SKM-1 treated with dmso at 0.1 percent for 144 hours (cell line): ENCODE measurements around the gene MED26.
A peak's percentile ranks its signal among the peaks of the same experiment; 100 is the strongest.
"Not testable (repeated sequence)": the region's sequence is repeated elsewhere in the genome, so short reads cannot be mapped to it uniquely, and the experiment has no call there.

Experiments
- DNase-seq: peaks from one replicate; lab custom pipeline; 2025; ENCODE audit not compliant: unreplicated experiment; lab: John Stamatoyannopoulos, UW

MED26 gene

DNA sequence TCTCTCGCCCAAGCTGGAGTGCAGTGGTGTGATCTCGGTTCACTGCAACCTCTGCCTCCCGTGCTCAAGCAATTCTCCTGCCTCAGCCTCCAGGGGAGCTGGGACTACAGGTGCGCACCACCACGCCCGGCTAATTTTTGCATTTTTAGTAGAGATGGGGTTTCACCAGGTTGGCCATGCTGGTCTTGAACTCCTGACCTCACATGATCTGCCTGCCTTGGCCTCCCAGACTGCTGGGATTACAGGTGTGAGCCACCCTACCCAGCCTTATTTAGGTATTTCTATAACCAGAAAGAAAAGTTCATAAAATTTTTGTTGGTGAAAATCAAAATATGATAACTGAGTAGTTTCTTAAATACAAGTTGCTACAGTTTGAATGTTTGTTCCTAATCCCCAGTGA is 84.3 kb downstream of the MED26 start:
- DNase-seq: not testable (repeated sequence)

DNA sequence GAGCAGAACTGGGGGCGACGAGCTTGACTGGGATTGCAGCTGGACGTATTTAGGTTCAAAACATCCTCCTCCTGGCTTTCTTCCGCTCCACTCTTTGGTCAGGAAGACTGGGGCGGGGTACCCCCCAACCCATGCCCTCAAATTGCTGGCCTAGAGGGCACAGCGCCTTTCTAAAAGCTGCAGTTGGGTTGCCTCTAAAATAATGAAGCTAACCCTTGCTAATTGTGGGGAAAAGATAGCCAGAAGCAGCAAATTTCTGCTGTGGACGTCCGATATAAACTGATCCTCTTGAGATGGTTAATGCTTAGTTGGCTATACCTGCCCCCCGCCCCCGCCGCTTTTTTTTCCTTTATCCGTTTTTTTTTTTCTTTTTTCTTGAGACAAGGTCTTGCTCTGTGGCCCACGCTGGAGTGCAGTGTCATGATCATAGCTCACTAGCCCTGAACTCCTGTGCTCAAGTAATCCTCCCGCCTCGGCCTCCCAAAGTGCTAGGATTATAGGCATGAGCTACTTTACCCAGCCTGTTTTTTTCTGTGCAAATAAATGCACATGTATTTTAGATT is 85.0 kb downstream of the MED26 start:
- DNase-seq: no peak

- DNase-seq: peak; percentile 91
Measured at GRCh38 chr19:16542045-16542909, 85.7 kb downstream of the MED26 start, which contains the start of gene CHERP. Gene CHERP (minus strand): TSS chr19:16542437. CDS start chr19:16542378, 59 bp downstream.

GRCh38 chr19:16541526-16542044 is 86.4 kb downstream of the MED26 start:
- DNase-seq: no peak

GRCh38 chr19:16540948-16541347 is 87.1 kb downstream of the MED26 start:
- no peak for DNase-seq

DNA sequence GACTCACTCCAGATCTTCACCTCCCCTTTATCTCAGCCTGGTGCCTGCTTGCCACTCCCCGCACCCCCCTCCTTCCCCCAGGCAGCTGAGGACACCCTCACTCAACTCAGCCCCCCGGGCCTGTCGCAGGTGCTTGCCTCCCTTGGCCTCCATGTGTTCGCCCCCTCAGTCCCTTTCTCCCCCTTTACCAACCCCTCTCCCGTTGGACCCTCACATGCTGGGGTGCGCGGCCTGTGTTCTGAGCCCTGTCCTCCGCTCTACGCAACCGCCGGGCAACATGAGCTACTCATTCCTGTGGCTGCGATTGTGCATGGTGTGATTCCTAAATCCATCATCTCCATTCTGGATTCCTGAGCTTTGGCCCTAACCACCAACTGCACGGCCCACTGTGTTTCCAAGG is 90.9 kb downstream of the MED26 start:
- DNase-seq: no peak

DNA sequence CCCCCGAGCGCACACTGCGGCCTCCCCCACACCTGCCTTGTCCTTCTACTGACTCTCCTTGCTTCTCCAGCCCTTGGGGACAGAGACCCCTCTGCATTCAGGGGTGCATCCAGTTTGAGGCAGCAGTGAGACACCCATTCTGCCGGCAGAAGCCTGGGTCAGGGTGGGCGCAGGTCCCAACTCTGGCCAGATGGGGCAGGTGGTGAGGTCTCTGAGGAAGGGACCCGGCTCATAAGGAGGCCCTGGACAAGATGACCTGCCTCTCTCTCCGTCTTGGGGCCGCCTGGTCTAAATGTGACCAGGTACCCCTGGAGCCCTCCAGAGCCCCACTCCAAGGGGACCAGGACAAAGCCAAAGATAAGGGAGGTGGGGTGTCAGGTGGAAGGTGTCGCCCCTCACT is 91.9 kb downstream of the MED26 start:
- DNase-seq: no peak

GRCh38 chr19:16535381-16535780 is 92.6 kb downstream of the MED26 start:
- no peak for DNase-seq

DNA sequence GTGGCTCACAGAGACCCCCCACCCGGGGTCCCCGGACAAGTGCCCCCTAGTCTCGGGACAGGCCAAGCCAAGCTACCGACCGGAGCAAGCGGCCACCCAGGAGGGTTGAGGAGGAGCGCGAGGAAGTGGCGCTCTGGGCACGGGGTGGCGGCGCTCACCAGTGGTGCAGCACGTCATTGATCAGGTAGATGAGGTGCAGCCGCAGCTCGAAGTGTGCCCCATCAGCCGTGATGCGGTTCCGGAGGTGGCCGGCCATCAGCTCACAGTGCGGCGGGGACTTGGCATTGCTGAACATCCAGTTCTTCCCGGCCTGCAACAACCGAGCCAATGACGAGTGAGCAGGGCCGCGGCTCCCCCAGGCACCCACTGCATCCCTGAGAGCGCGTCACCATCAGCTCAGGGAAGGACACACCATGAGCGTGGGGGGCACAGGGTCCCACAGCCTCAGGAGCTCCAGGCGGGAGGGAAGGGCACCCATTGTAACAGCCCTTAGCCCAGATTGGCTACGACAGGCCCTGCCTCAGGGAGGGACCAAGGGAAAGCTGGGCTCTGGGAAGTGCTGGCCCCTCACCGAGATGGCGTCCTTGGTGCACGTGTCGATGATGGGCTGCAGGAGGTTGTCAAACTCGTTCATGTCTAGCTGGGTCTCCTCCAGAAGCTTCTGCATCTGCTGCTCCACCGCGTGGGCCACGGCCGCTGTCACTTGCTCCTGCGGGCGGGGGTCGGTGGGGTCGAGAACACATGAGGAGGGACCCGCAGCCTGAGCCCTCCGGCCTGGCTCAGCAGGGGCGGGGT is 95.4 kb downstream of the MED26 start:
- DNase-seq: no peak

GRCh38 chr19:16531380-16531669 is 96.7 kb downstream of the MED26 start:
- DNase-seq: no peak

GRCh38 chr19:16530540-16531379 is 97.2 kb downstream of the MED26 start:
- no peak for DNase-seq

DNA sequence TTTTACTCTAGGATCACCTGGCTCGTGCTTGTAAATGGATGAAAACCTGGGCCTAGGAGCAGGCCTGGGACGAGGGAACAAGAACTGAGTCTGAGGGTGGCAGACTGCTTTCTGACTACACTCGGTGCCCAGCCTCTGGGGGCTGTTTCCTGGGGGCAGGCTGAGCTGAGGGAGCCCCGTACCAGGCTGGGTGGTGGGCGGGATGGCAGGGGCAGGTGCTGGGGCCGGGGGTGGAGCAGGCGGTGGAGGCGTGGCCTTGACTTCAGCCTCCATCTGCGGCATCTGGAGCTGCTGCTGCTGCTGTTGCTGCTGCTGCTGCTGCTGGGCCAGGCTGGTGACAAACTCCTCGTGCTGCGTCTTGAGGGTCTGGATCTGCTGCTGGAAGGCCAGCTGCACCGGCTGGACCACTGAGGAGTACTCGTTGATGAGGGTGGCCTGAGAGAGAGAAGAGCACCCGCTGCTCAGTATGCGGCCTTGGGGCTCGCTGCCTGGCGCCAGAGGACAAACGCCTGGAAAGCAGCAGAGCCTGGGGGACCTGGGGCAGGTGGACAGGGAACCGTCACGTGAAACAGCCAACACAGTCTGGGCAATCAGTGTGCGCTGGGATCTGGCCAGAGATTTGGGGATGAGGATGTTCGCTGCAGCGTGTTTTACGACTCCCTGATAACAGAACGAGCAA is 98.4 kb downstream of the MED26 start:
- DNase-seq: no peak

GRCh38 chr19:16527971-16528521 is 100.0 kb downstream of the MED26 start:
- no peak for DNase-seq

DNA sequence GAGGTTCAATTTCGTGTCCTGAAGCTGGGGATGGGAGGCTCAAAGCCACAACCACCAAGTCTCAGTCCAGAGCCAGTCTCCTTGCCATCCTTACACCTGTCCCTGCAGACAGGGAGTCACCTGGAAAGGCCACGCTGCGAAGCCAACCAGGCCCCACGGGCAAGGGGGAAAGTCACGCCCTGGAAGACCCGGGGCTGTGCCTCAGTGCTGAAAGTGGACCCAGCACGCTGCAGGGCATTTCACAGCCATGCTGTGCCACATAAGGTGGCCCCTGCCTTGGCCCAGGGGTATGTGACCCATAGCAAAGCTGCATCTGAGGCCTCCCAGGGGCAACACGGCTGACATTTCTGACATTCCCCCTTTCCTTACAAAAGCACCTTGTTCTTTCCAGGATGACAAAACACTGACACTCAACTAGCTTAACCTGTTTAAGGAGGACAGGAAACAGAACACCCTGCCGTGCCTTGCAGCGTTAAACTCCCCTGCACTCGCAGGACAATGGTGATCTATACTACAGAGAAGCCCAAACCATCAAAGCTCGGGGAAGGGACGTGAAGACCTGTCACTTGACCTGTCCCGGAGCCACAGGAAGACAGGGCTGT is 100.6 kb downstream of the MED26 start:
- no peak for DNase-seq

DNA sequence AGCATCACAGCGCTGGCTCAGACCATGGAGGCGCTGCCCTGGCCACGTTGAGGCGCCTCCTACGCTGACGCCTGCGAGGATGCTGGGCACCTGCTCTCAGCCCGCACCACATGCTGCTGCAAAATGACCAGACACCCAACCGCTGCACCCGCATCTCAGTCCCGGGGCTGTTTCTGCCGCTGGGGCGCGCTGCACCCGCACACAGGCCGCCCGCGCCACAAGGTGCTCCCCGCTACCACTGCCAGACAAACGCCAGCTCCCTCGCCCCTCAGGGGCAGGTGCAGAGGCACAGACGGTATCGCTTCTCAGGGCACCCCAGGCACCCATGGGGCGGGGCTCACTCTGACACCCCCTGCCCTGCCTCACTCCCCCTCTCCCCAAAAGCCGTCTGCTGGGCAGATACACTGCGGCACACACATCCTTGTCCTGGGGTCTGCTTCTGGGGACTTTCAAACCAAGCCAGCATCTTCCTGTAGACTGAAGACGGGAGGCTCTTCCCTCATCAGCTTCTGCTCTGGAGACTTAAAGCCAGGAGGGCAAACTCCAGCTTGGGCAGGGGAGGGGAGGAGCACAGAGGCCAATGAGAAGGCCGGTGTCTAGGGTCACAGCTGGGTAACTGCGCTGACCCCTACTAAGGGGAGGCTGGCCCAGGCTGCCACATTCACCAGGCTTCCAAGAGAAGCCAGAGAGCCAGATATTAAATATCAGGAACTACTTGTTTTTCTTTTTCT is 102.1 kb downstream of the MED26 start:
- no peak for DNase-seq

DNA sequence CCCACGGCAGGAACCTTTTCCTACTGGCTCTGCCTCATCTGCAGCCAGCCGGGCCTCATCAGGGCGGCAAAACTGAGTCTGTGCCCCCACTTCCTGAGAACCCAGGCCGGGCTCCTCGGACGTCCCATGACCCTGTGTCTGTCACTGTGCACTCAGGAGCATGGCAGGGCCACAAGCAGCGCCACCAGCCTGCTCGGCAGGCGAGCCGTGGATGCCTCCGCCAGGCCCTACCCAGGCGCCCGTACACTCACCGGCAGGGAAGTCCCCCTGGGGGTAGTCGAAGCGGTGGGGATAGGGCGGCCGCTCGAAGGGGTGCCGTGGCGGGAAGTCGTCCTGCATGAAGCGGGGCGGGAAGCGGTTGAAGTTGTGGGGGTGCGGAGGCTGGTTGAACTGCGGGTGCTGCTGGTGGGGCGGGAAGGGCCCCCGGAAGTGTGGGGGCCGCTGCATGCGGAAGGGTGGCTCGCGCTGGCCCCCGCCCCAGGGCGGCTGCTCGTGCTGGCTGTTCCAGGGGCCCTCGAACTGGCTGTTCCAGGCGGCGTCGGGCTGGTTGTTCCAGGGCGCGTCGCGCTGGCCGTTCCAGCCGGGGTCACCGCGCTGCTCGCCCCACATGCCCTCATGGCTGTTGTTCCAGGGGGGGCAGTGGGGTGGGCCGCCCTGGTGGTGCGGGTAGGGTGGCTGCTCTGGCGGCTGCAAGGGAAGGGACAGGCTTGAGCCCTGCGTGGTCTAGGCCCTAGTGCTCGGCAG is 102.8 kb downstream of the MED26 start:
- DNase-seq: no peak
